ENCODE measurements around the gene CYP21A2. TPM values are rescaled to one million over a fixed set of nuclear protein-coding genes. Genes with fewer than 3 reads are reported as not detected.

CYP21A2 gene
- total and polyA plus RNA-seq, 10 of the 15 experiments (the other 5 are each of a cell fraction or from before 2014, with no cell fraction given), result 0.04 to 0.92 (median 0.23) TPM; not detected in 7

GRCh38 chr6:32047084-32047478, 8.9 kb downstream of the CYP21A2 start:
- Histone ChIP-seq H3K36me3 (ENCODE audit: control insufficient read depth in 2 of 2, insufficient read depth in 2 of 2, low read length in 1 of 2) (no peaks in the 10 kb centered on the region), H3K4me2 (ENCODE audit: control insufficient read depth, insufficient read depth) (no peak overlapping the region), H3K27ac (ENCODE audit: control insufficient read depth, insufficient read depth) (no peak overlapping the region), H3K9me3 (replicated peaks; ENCODE audit: control insufficient read depth, insufficient read depth, low read length) (no peaks in the 10 kb centered on the region), H3K27me3 (replicated peaks in 1 of 2; ENCODE audit: control insufficient read depth in 2 of 2, insufficient read depth in 2 of 2, low read length in 1 of 2) (peaks cover 0 to 3% of the 10 kb centered on the region in 2 experiments; a peak in 2 of 4 replicates), H2AFZ (ENCODE audit: control insufficient read depth, low read depth, low read length) (no peak overlapping the region), H3K4me3 (no peak overlapping the region), H3K79me2 (ENCODE audit: control insufficient read depth, insufficient read depth, low read length) (no peaks in the 10 kb centered on the region), H3K9ac (ENCODE audit: control insufficient read depth, insufficient read depth, low read length) (no peak overlapping the region), H3K4me1 (ENCODE audit: control insufficient read depth, insufficient read depth, low read length) (no peaks in the 10 kb centered on the region), H4K20me1 (ENCODE audit: control insufficient read depth, insufficient read depth) (no peaks in the 10 kb centered on the region)
- CTCF ChIA-PET, result interaction anchor here (0.6 to 1.2 kb wide), 4 partner anchors 16 to 108 kb away, joined by 3 to 6 read pairs (median 3); no protein-coding TSS in a partner anchor
- BruUV-seq (replicated peaks), result no TSS peak
- intact Hi-C loops (cut with micrococcal nuclease; ENCODE audit: unreplicated experiment), result loop anchor here (10.0 kb wide), 1 partner anchor 108 kb away; the partner anchor contains the start of genes PPT2 and PRRT1
- TF ChIP-seq SREBF2 (IDR thresholded peaks at IDR 0.05; ENCODE audit: low read length) (no peak), SRF (IDR thresholded peaks at IDR 0.05; ENCODE audit: low read depth in 2 of 2, low read length in 2 of 2) (no peak), POU2F2 (IDR thresholded peaks at IDR 0.05; ENCODE audit: borderline replicate concordance, low read depth, low read length) (no peak), TCF12 (IDR thresholded peaks at IDR 0.05; ENCODE audit: low read depth, low read length) (no peak), ELK1 (IDR thresholded peaks at IDR 0.05; ENCODE audit: low read depth, low read length) (no peak), TAF1 (IDR thresholded peaks at IDR 0.05; ENCODE audit: borderline replicate concordance, low read depth, low read length) (no peak), CEBPZ (IDR thresholded peaks at IDR 0.05; ENCODE audit: low read depth, low read length) (no peak), ZBTB11 (CRISPR knock-in tag; IDR thresholded peaks at IDR 0.05) (no peak), E4F1 (IDR thresholded peaks at IDR 0.05; ENCODE audit: borderline replicate concordance, partially characterized antibody) (no peak), CREB1 (IDR thresholded peaks at IDR 0.05; ENCODE audit: low read depth) (no peak), SMC3 (IDR thresholded peaks at IDR 0.05; ENCODE audit: borderline replicate concordance, low read length) (no peak), RELA (IDR thresholded peaks at IDR 0.05; ENCODE audit: borderline replicate concordance, partially characterized antibody) (no peak), MAX (IDR thresholded peaks at IDR 0.05; ENCODE audit: low read depth, low read length) (no peak)
- POLR2A ChIA-PET, result no interaction called here
- ATAC-seq (no peak), DNase-seq (ENCODE audit: low read depth, low spot score) (no peak), FAIRE-seq (no peak)
- in situ Hi-C loops (cut with MboI), result no loop called here
- WGBS (ENCODE audit: insufficient coverage, insufficient replicate concordance, low lambda C conversion rate, missing lambda C conversion rate), result 38% methylated on average over 8 of the region's 11 CpGs
- RAD21 ChIA-PET (ENCODE audit: unreplicated experiment), result no interaction called here
- SMC1A ChIA-PET (ENCODE audit: uncharacterized antibody, unreplicated experiment), result no interaction called here
